K562 (cell line): Measurements from ENCODE around the gene IL10RB. TPM values are rescaled to one million over a fixed set of nuclear protein-coding genes. Genes with fewer than 3 reads are reported as not detected.
A peak's percentile ranks its signal among the peaks of the same experiment; 100 is the strongest.
"Not testable (repeated sequence)": the region's sequence is repeated elsewhere in the genome, so short reads cannot be mapped to it uniquely, and the experiment has no call there.

Experiments
- ATAC-seq: fragments of 200-7000 bp; cut with Tn5 transposase; 3 replicates; pipeline ENCODE4 v1.9.1; 2020; ENCODE audit warnings: moderate library complexity
- BruUV-seq: library from RNA; stranded (reverse); fragments of 400-500 nt; replicated peaks from 2 replicates; lab custom pipeline; 2021; lab: Mats Ljungman, UMichigan
- CTCF ChIA-PET: fragments of 300-600 bp; formaldehyde crosslinking; extraction: SDS; loops from one replicate; lab custom pipeline; 2021; ENCODE audit warnings: low intra/inter-chr PET ratio; lab: Yijun Ruan, JAX
- POLR2A ChIA-PET: fragments of 300-600, 350-650 bp; sonication (Branson Sonifier 250); formaldehyde crosslinking; extraction: SDS; loops from one replicate; lab custom pipeline; 2021; ENCODE audit warnings: antibody characterized with exemption, inconsistent platforms; lab: Yijun Ruan, JAX
- DNase-seq, 4 experiments: peaks; one replicate each; pipeline versions ENCODE4 v3.0.0 to v3.0.0-alpha.2; 2011 to 2018; ENCODE audit warnings: low spot score in 3 of 4, mixed read lengths in 3 of 4; ENCODE audit errors: extremely low read depth in 1 of 4
- FAIRE-seq: peaks from 2 replicates; lab custom pipeline; 2011; peaks lifted over from hg19 to GRCh38; lab: Jason Lieb, UNC
- H2AFZ ChIP-seq: 2 replicates; pipeline ENCODE4 v1.6.0; 2011; ENCODE audit warnings: low read depth, low read length, control low read depth, inconsistent platforms
- H3K27ac ChIP-seq: fragments of 200-600 bp; 3 replicates; pipeline ENCODE4 v1.8.0; 2011; ENCODE audit warnings: low read depth, mild to moderate bottlenecking, control low read depth, inconsistent platforms, low read length, moderate library complexity, mixed read lengths; ENCODE audit errors: extremely low read depth
- H3K27me3 ChIP-seq, 2 experiments: fragments of 300-600 bp in 1 of 2; 2 replicates in 1 of 2; 3 replicates in 1 of 2; pipeline versions ENCODE4 v1.6.0 to v1.8.0; 2011; ENCODE audit warnings: inconsistent platforms in 2 of 2, low read length in 2 of 2, mild to moderate bottlenecking in 1 of 2, mixed read lengths in 1 of 2, moderate library complexity in 1 of 2; ENCODE audit not compliant: control insufficient read depth in 2 of 2, insufficient read depth in 2 of 2
- H3K36me3 ChIP-seq: fragments of 300-600 bp; 3 replicates; pipeline ENCODE4 v1.8.0; 2011; ENCODE audit warnings: mild to moderate bottlenecking, low read length, inconsistent platforms; ENCODE audit not compliant: control insufficient read depth, insufficient read depth
- H3K4me1 ChIP-seq, 2 experiments: fragments of 200-600 bp in 1 of 2; replicated peaks in 1 of 2; 2 replicates in 1 of 2; 3 replicates in 1 of 2; pipeline versions ENCODE4 v1.5.1 to v1.8.0; 2011; ENCODE audit warnings: inconsistent platforms in 2 of 2, low read length in 2 of 2, mild to moderate bottlenecking in 1 of 2, mixed read lengths in 1 of 2, moderate library complexity in 1 of 2; ENCODE audit not compliant: control insufficient read depth in 2 of 2, insufficient read depth in 2 of 2
- H3K4me2 ChIP-seq: 2 replicates; pipeline ENCODE4 v1.6.1; 2011; ENCODE audit warnings: low read length, control low read depth, inconsistent platforms, mixed read lengths; ENCODE audit not compliant: insufficient read depth
- H3K4me3 ChIP-seq: fragments of 200-600 bp; sonication (generic), shearing (Covaris generic); 2 replicates; pipeline ENCODE4 v1.5.1; 2016; ENCODE audit warnings: control low read depth, inconsistent platforms
- H3K79me2 ChIP-seq: fragments of 200-600 bp; 3 replicates; pipeline ENCODE4 v1.8.0; 2011; ENCODE audit warnings: low read length, inconsistent platforms; ENCODE audit not compliant: control insufficient read depth, insufficient read depth
- H3K9ac ChIP-seq, 2 experiments: 2 replicates each; pipeline versions ENCODE4 v1.6.0 to v1.6.1; 2011; ENCODE audit warnings: low read depth in 2 of 2, low read length in 2 of 2, control low read depth in 1 of 2, inconsistent platforms in 1 of 2, mild to moderate bottlenecking in 1 of 2, mixed read lengths in 1 of 2; ENCODE audit not compliant: insufficient read depth in 1 of 2
- H3K9me1 ChIP-seq: one replicate; pipeline ENCODE4 v1.6.0; 2011; ENCODE audit warnings: inconsistent platforms, mild to moderate bottlenecking, low read length, moderate library complexity; ENCODE audit not compliant: control insufficient read depth, insufficient read depth
- H3K9me3 ChIP-seq: replicated peaks from 2 replicates; pipeline ENCODE4 v1.5.1; 2011; ENCODE audit warnings: low read depth, low read length, inconsistent platforms; ENCODE audit not compliant: control insufficient read depth, insufficient read depth
- H4K20me1 ChIP-seq: replicated peaks from 2 replicates; pipeline ENCODE4 v1.6.1; 2011; ENCODE audit warnings: low read length, inconsistent platforms, mixed read lengths; ENCODE audit not compliant: control insufficient read depth, insufficient read depth
- ZBTB2 ChIP-seq: fragments of 450-650 bp; IDR thresholded peaks from 2 replicates; pipeline ENCODE4 v1.6.1; 2016; ENCODE audit warnings: antibody characterized with exemption
- ZBTB33 ChIP-seq: sonication (generic); formaldehyde crosslinking; IDR thresholded peaks from 2 replicates; pipeline ENCODE4 v1.8.1; 2023; ENCODE audit warnings: mild to moderate bottlenecking, missing genetic modification reagents
- WGBS: fragments of 100-300 bp; shearing (Covaris generic); methylation state at CpG from one replicate; pipeline ENCODE4 v1.1.6; 2016; ENCODE audit warnings: low coverage, mixed read lengths; ENCODE audit not compliant: insufficient coverage; ENCODE audit errors: missing lambda C conversion rate; 5-methylcytosine and 5-hydroxymethylcytosine counted together
- in situ Hi-C: fragments of 300-500 bp; cut with MboI; formaldehyde crosslinking; loops from 4 replicates; pipeline ENCODE4 v1.15.0; 2018; ENCODE audit warnings: inconsistent platforms, mixed read lengths
- intact Hi-C: fragments of 100-400 bp; cut with micrococcal nuclease; formaldehyde crosslinking; loops from 2 replicates; pipeline ENCODE4 v1.14.2; 2022
- polyA plus RNA-seq, 8 experiments: library from polyadenylated mRNA; depleted of rRNA in 4 of 8; stranded (reverse) in 5 of 8; unstranded in 3 of 8; fragments of >200 nt; fragmentation: Nextera tagmentation in 2 of 8; fragmentation: Illumina TruSeq in 1 of 8; extraction: Ambion mirVana in 2 of 8; extraction: Trizol in 1 of 8; gene quantifications; 2 replicates each; pipeline versions ENCODE4 v1.2.1 to v1.2.3, GENCODE V29; 2011 to 2014; ENCODE audit warnings: inconsistent platforms in 1 of 8, missing spikeins in 1 of 8
- total RNA-seq, 7 experiments: library from RNA; depleted of rRNA in 6 of 7; stranded (reverse); fragments of >200 nt in 6 of 7; fragmentation: Illumina TruSeq in 2 of 7; extraction: Trizol in 2 of 7; gene quantifications; 2 replicates each; pipeline versions ENCODE4 v1.2.1 to v1.2.3, GENCODE V29; 2011 to 2021; ENCODE audit warnings: low replicate concordance in 1 of 7

The IL10RB gene
- total and polyA plus RNA-seq, 9 of the 15 experiments (the other 6 are each of a cell fraction or from before 2014, with no cell fraction given): 10.9 to 33.8 (median 23.0) TPM

- H3K79me2 ChIP-seq: peaks cover 19% of the 10 kb centered on the region
- H3K27me3 ChIP-seq, CTCF ChIA-PET, FAIRE-seq, intact Hi-C loops, in situ Hi-C loops, H3K9me1 ChIP-seq, H4K20me1 ChIP-seq, H3K9me3 ChIP-seq, H3K4me2 ChIP-seq, ATAC-seq, DNase-seq, H3K9ac ChIP-seq, BruUV-seq, H3K4me3 ChIP-seq, H3K27ac ChIP-seq, H3K36me3 ChIP-seq, H2AFZ ChIP-seq: not testable (repeated sequence)
- peak; percentile 64; the same call in 1 of the 2 replicates for TF ChIP-seq ZBTB33 (CRISPR knock-in tag)
- H3K4me1 ChIP-seq: peaks cover 0 to 13% of the 10 kb centered on the region in 2 experiments; a peak in 1 of 5 replicates
- POLR2A ChIA-PET: interaction anchor here (0.7 kb wide), 1 partner anchor 182 kb away, joined by 3 read pairs; no protein-coding TSS in a partner anchor
- WGBS: 77% methylated on average over 17 of the region's 17 CpGs
Measured at GRCh38 chr21:33321005-33321404, 54.8 kb downstream of the IL10RB start.

- Histone ChIP-seq H3K4me3 (peak overlapping the region; percentile 75), H3K79me2 (peaks cover 46% of the 10 kb centered on the region), H3K9ac (peak overlapping the region in 1 of 2 experiments; percentile 85; a peak in 1 of 4 replicates), H3K4me2 (peak overlapping the region; percentile 94; the same call in 1 of the 2 replicates), H3K4me1 (peaks cover 13 to 21% of the 10 kb centered on the region in 2 experiments; a peak in 3 of 5 replicates)
- H3K27me3 ChIP-seq, DNase-seq, intact Hi-C loops, H3K27ac ChIP-seq, H4K20me1 ChIP-seq, ATAC-seq, H3K9me1 ChIP-seq, H3K36me3 ChIP-seq, BruUV-seq, H2AFZ ChIP-seq, in situ Hi-C loops, FAIRE-seq, CTCF ChIA-PET, H3K9me3 ChIP-seq, POLR2A ChIA-PET: not testable (repeated sequence)
- 0 out of 2 replicates have a peak, but pooled peaks have one; percentile 53 for TF ChIP-seq ZBTB2
Measured at GRCh38 chr21:33323610-33324009, 57.4 kb downstream of the IL10RB start.
